IPS-18a (cell line): ENCODE data around the gene MAP2K1.
"Not testable (repeated sequence)": the region's sequence is repeated elsewhere in the genome, so short reads cannot be mapped to it uniquely, and the experiment has no call there.

ENCODE experiments used
- H3K27ac ChIP-seq: one replicate; pipeline ENCODE4 v1.5.1; 2013; ENCODE audit warnings: low read length
- H3K27me3 ChIP-seq: one replicate; pipeline ENCODE4 v1.6.1; 2013; ENCODE audit warnings: mild to moderate bottlenecking, low read length; ENCODE audit not compliant: control insufficient read depth, insufficient read depth
- H3K36me3 ChIP-seq: one replicate; pipeline ENCODE4 v1.6.1; 2013; ENCODE audit warnings: low read depth, low read length; ENCODE audit not compliant: control insufficient read depth
- H3K4me1 ChIP-seq: one replicate; pipeline ENCODE4 v1.6.1; 2013; ENCODE audit warnings: low read depth, low read length; ENCODE audit not compliant: control insufficient read depth
- H3K4me3 ChIP-seq: one replicate; pipeline ENCODE4 v1.5.1; 2013; ENCODE audit warnings: low read length
- H3K9ac ChIP-seq: one replicate; pipeline ENCODE4 v1.6.1; 2013; ENCODE audit warnings: mild to moderate bottlenecking, low read length, moderate library complexity
- H3K9me3 ChIP-seq: one replicate; pipeline ENCODE4 v1.6.1; 2013; ENCODE audit warnings: low read depth, low read length; ENCODE audit not compliant: control insufficient read depth

MAP2K1 gene

GRCh38 chr15:66386204-66387123 lies at the start of gene MAP2K1:
Gene MAP2K1 (plus strand): TSS chr15:66386912. CDS start chr15:66387348, 436 bp downstream.
- Histone ChIP-seq H3K27me3 (no peaks in the 10 kb centered on the region), H3K36me3 (peaks cover 6% of the 10 kb centered on the region), H3K27ac (no peak within 1 kb of the TSS), H3K4me1 (peaks cover 5% of the 10 kb centered on the region), H3K9ac (peak within 1 kb of the TSS; percentile 74), H3K4me3 (peak within 1 kb of the TSS; percentile 97), H3K9me3 (no peaks in the 10 kb centered on the region)

- H3K9ac ChIP-seq, H3K4me1 ChIP-seq, H3K27me3 ChIP-seq, H3K27ac ChIP-seq, H3K4me3 ChIP-seq, H3K9me3 ChIP-seq: not testable (repeated sequence)
- peaks cover 56% of the 10 kb centered on the region for H3K36me3 ChIP-seq
Measured at GRCh38 chr15:66348530-66348929, 38.2 kb upstream of the MAP2K1 start.

DNA sequence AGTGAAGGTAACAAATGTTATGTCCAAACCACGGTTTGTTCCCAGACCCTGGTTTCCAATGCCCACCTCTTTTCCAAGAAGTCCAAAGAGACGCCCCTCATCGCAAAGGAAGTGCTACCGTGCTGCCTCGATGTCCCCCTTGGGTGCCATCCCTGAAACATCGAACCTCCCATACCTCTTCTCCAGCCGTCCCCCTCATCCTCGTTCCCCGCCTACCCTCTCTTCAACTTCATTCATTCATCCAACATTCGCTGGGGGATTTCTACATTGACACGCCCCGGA lies 30.7 kb upstream of the MAP2K1 start:
- peak overlapping the region; percentile 95 for H3K9ac ChIP-seq
- H3K4me1 ChIP-seq, result peaks cover 3% of the 10 kb centered on the region
- H3K4me3 ChIP-seq, result peak overlapping the region; percentile 81
- peak overlapping the region; percentile 65 for H3K27ac ChIP-seq
- H3K36me3 ChIP-seq, result peaks cover 11% of the 10 kb centered on the region
- H3K27me3 ChIP-seq, result no peaks in the 10 kb centered on the region
- H3K9me3 ChIP-seq, result no peaks in the 10 kb centered on the region

GRCh38 chr15:66356359-66357236 lies 30.1 kb upstream of the MAP2K1 start, which contains the start of gene TIPIN:
Gene TIPIN (minus strand): TSS chr15:66356685. CDS start chr15:66352947, 3,738 bp downstream.
- Histone ChIP-seq H3K36me3 (peaks cover 7% of the 10 kb centered on the region), H3K4me1 (peaks cover 3% of the 10 kb centered on the region), H3K4me3 (peak within 1 kb of the TSS; percentile 81), H3K27ac (peak within 1 kb of the TSS; percentile 65), H3K9ac (peak within 1 kb of the TSS; percentile 95), H3K9me3 (no peaks in the 10 kb centered on the region), H3K27me3 (no peaks in the 10 kb centered on the region)

DNA sequence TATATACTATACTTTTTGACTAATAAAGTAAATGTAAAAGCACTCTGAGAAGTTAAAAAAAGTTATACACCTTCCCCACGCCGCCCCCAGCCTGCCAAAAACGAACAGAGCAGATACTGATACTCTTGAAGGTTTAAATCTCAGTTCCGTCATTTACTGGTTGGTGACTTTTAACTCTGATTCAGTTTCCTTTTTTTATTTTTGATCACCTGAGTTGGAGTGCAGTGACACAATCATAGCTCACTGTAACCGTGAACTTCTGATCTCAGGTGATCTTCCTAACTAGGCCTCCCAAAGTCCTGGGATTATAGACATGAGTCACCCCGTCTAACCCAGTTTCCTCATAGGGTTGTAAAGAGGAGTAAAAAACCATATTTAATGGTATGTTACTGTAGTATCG lies 27.0 kb upstream of the MAP2K1 start:
- no peak overlapping the region for H3K9ac ChIP-seq
- no peak overlapping the region for H3K4me3 ChIP-seq
- H3K36me3 ChIP-seq, result no peaks in the 10 kb centered on the region
- H3K9me3 ChIP-seq, result no peaks in the 10 kb centered on the region
- H3K27ac ChIP-seq, result no peak overlapping the region
- H3K27me3 ChIP-seq, result no peaks in the 10 kb centered on the region
- peaks cover 3% of the 10 kb centered on the region for H3K4me1 ChIP-seq

DNA sequence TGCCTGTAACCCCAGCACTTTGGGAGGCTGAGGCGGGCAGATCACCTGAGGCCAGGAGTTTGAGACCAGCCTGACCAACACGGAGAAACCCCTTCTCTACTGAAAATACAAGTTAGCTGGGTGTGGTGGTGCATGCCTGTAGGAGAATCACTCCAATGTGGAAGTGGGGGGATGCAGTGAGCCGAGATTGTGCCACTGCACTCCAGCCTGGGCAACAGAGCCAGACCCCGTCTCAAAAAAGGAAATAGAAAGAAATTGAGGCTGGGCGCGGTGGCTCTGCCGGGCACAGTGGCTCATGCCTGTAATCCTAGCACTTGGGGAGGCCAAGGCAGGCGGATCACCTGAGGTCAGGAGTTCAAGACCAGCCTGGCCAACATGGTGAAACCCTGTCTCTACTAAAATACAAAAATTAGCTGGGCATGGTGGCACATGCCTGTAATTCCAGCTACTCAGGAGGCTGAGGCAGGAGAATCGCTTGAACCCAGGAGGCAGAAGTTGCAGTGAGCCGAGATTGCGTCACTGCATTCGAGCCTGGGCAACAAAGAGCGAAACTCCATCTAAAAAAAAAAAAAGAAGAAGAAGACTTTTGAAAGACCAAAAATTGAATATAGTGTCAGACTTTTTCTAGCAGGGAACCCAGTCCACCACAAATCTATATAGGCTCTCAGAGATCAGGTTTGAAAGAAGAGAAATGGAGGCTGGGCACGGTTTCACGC lies 24.8 kb upstream of the MAP2K1 start:
- not testable (repeated sequence) for H3K4me3 ChIP-seq, H3K27ac ChIP-seq, H3K36me3 ChIP-seq, H3K27me3 ChIP-seq, H3K9me3 ChIP-seq, H3K9ac ChIP-seq, H3K4me1 ChIP-seq

DNA sequence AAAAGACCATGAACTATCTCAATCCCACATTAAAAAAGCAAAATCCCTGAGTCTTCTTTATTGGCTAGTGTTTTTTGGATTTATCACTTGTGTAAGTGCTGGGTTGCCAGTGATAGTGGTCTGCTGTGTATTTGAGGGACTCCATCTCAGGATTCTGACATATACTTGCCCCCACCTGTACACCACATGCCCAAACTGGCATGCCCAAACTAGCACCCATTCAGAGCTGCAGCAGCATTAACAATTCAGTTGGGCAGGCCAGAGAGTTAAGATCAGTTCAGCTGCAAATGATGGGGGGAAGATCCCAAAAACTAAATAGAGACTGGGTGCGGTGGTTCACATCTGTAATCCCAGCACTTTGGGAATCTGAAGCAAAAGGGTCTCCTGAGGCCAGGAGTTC lies 23.9 kb upstream of the MAP2K1 start:
- Histone ChIP-seq H3K4me3 (no peak overlapping the region), H3K27ac (no peak overlapping the region), H3K9ac (no peak overlapping the region), H3K36me3 (no peaks in the 10 kb centered on the region), H3K27me3 (no peaks in the 10 kb centered on the region), H3K9me3 (no peaks in the 10 kb centered on the region), H3K4me1 (no peaks in the 10 kb centered on the region)

DNA sequence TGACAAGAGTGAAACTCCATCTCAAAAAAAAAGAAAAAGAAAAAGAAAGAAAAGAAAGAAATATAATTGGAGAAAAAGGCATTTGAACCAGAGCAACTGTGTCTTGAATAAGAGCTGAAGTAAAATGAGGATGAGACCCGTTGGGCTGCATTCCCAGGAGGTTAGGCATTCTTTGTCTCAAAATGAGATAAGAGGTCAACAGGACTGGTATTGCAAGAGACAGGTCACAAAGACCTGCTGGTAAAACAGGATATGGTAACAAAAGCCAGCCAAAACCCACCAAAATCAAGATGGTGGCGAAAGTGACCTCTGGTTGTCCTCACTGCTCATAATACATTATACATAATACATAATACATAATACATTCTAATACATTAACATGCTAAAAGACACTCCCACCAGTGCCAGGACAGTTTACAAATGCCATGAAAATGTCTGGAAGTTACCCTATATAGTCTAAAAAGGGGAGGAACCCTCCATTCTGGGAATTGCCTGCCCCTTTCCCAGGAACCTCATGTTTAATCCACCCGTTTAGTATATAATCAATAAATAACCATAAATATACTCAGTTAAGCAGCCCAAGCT lies 21.7 kb upstream of the MAP2K1 start:
- no peak overlapping the region for H3K9ac ChIP-seq
- H3K27me3 ChIP-seq, result no peaks in the 10 kb centered on the region
- no peaks in the 10 kb centered on the region for H3K36me3 ChIP-seq
- H3K9me3 ChIP-seq, result no peaks in the 10 kb centered on the region
- H3K4me1 ChIP-seq, result peaks cover 6% of the 10 kb centered on the region
- no peak overlapping the region for H3K4me3 ChIP-seq
- no peak overlapping the region for H3K27ac ChIP-seq

- Histone ChIP-seq H3K4me1 (peaks cover 11% of the 10 kb centered on the region), H3K27ac (peak overlapping the region; percentile 41), H3K27me3 (no peaks in the 10 kb centered on the region), H3K9me3 (no peaks in the 10 kb centered on the region), H3K9ac (peak overlapping the region; percentile 24), H3K4me3 (no peak overlapping the region), H3K36me3 (no peaks in the 10 kb centered on the region)
Measured at GRCh38 chr15:66369773-66370651, 16.7 kb upstream of the MAP2K1 start.

DNA sequence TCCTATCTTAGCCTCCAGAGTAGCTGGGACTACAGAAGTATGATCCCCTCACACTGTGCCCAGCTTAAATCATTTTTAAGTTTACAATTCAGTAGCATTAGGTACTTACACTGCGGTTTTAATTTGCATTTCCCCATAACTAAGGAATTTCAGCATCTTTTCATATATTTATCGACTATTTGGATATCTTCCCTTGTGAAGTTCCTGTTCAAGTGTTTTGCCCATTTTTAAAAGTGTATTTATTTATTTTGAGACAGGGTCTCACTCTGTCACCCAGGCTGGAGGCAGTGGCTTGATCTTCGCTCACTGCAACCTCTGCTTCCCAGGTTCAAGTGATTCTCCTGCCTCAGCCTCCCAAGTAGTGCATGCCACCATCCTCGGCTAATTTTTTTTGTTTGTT lies 12.5 kb upstream of the MAP2K1 start:
- no peaks in the 10 kb centered on the region for H3K27me3 ChIP-seq
- H3K9ac ChIP-seq, result no peak overlapping the region
- H3K27ac ChIP-seq, result no peak overlapping the region
- no peaks in the 10 kb centered on the region for H3K36me3 ChIP-seq
- H3K4me1 ChIP-seq, result peaks cover 11% of the 10 kb centered on the region
- H3K4me3 ChIP-seq, result no peak overlapping the region
- H3K9me3 ChIP-seq, result no peaks in the 10 kb centered on the region
